DND-41 (cell line): ENCODE measurements around the gene UNC79.

ENCODE experiments used
- ATAC-seq: fragments of 200-7000 bp; cut with Tn5 transposase; 3 replicates; pipeline ENCODE4 v1.9.1; 2021; ENCODE audit warnings: low read depth; ENCODE audit not compliant: insufficient read depth
- DNase-seq: peaks from one replicate; pipeline ENCODE4 v3.0.0-alpha.2; 2020
- H2AFZ ChIP-seq: 2 replicates; pipeline ENCODE4 v1.6.0; 2012; ENCODE audit warnings: low read depth, low read length
- H3K27ac ChIP-seq: 2 replicates; pipeline ENCODE4 v1.5.1; 2012; ENCODE audit warnings: low read length, inconsistent platforms
- H3K27me3 ChIP-seq: fragments of 200-600 bp; sonication (generic); 2 replicates; pipeline ENCODE4 v1.6.0; 2012; ENCODE audit warnings: low read length, mild to moderate bottlenecking, inconsistent platforms; ENCODE audit not compliant: insufficient read depth, poor library complexity
- H3K36me3 ChIP-seq: 2 replicates; pipeline ENCODE4 v1.5.1; 2012; ENCODE audit warnings: low read length, inconsistent platforms; ENCODE audit not compliant: insufficient read depth
- H3K4me1 ChIP-seq: 2 replicates; pipeline ENCODE4 v1.5.1; 2012; ENCODE audit warnings: mild to moderate bottlenecking, low read length; ENCODE audit not compliant: insufficient read depth
- H3K4me2 ChIP-seq: 2 replicates; pipeline ENCODE4 v1.6.0; 2012; ENCODE audit warnings: mild to moderate bottlenecking, moderate library complexity, low read length, inconsistent platforms; ENCODE audit not compliant: insufficient read depth
- H3K4me3 ChIP-seq, 2 experiments: fragments of 200-600 bp in 1 of 2; shearing (Covaris generic) in 1 of 2; 2 replicates each; pipeline ENCODE4 v1.5.1; 2012 to 2016; ENCODE audit warnings: inconsistent platforms in 2 of 2, low read length in 2 of 2, mild to moderate bottlenecking in 2 of 2, low read depth in 1 of 2, moderate library complexity in 1 of 2
- H3K79me2 ChIP-seq: 2 replicates; pipeline ENCODE4 v1.6.0; 2012; ENCODE audit warnings: low read length, inconsistent platforms; ENCODE audit not compliant: insufficient read depth
- H3K9ac ChIP-seq: 2 replicates; pipeline ENCODE4 v1.6.0; 2012; ENCODE audit warnings: low read depth, mild to moderate bottlenecking, inconsistent platforms, low read length, moderate library complexity
- H3K9me3 ChIP-seq: 2 replicates; pipeline ENCODE4 v1.5.1; 2012; ENCODE audit warnings: low read length, moderate library complexity, mild to moderate bottlenecking, inconsistent platforms; ENCODE audit not compliant: insufficient read depth, severe bottlenecking
- H4K20me1 ChIP-seq: 2 replicates; pipeline ENCODE4 v1.6.0; 2012; ENCODE audit warnings: low read length; ENCODE audit not compliant: insufficient read depth
- EZH2 ChIP-seq: IDR thresholded peaks from 3 replicates; pipeline ENCODE4 v1.6.1; 2012; ENCODE audit warnings: borderline replicate concordance, low read depth, mild to moderate bottlenecking, moderate library complexity, low read length, inconsistent platforms; ENCODE audit not compliant: severe bottlenecking
- TF ChIP-seq, protein P1 (sequence below): IDR thresholded peaks from 2 replicates; pipeline ENCODE4 v1.5.1; 2012; ENCODE audit warnings: borderline replicate concordance, low read length, moderate library complexity, mild to moderate bottlenecking; ENCODE audit not compliant: poor library complexity, severe bottlenecking; ENCODE audit errors: extremely low read depth

The UNC79 gene

DNA sequence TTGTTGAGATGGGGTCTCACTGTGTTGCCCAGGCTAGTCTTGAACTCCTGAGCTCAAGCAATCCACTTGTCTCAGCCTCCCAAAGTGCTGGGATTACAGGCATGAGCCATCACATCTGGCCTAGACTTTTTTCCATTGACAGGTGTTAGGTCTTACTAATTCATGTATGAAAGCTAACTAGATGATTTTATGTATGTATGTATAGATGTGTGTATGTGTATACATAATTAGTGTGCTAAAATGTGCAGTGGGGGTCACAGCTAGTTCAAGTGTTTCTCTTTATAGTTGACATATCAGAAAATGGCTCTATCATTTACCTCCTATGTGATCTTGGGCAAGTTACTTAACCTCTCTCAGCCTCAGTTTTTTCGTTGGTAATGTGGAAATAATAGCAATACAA is 23.5 kb downstream of the UNC79 start:
- H3K9ac ChIP-seq = no peak overlapping the region
- no peaks in the 10 kb centered on the region for H4K20me1 ChIP-seq
- ATAC-seq (no peak), DNase-seq (no peak)
- no peak overlapping the region for H2AFZ ChIP-seq
- TF ChIP-seq, protein P1, sequence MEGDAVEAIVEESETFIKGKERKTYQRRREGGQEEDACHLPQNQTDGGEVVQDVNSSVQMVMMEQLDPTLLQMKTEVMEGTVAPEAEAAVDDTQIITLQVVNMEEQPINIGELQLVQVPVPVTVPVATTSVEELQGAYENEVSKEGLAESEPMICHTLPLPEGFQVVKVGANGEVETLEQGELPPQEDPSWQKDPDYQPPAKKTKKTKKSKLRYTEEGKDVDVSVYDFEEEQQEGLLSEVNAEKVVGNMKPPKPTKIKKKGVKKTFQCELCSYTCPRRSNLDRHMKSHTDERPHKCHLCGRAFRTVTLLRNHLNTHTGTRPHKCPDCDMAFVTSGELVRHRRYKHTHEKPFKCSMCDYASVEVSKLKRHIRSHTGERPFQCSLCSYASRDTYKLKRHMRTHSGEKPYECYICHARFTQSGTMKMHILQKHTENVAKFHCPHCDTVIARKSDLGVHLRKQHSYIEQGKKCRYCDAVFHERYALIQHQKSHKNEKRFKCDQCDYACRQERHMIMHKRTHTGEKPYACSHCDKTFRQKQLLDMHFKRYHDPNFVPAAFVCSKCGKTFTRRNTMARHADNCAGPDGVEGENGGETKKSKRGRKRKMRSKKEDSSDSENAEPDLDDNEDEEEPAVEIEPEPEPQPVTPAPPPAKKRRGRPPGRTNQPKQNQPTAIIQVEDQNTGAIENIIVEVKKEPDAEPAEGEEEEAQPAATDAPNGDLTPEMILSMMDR = no peak
- no peak for TF ChIP-seq EZH2
- no peak overlapping the region for H3K27ac ChIP-seq
- no peaks in the 10 kb centered on the region for H3K36me3 ChIP-seq
- no peaks in the 10 kb centered on the region for H3K4me1 ChIP-seq
- H3K4me3 ChIP-seq = no peak overlapping the region
- H3K79me2 ChIP-seq = no peaks in the 10 kb centered on the region
- H3K4me2 ChIP-seq = no peak overlapping the region
- no peaks in the 10 kb centered on the region for H3K9me3 ChIP-seq
- H3K27me3 ChIP-seq = no peaks in the 10 kb centered on the region

DNA sequence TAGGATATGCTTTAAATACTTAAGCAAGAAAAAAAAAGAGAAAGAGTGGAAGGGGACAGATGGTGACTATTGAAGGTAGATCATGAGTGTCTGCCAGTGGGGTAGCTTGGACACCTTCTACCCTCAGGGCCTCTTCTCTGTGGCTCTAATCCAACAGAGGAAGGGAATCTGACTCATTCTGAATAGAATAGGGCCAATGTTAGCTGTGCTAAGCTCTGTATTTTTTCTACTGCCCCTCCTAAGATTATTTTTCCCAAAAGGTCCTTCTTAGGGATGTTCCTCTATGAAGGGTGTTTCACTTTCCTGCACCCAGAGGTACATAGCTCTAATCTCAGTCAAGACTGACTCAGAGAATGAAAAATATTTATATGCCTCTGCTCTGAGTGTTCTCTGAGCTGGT is 25.6 kb downstream of the UNC79 start:
- H4K20me1 ChIP-seq = no peaks in the 10 kb centered on the region
- no peaks in the 10 kb centered on the region for H3K4me1 ChIP-seq
- H3K36me3 ChIP-seq = no peaks in the 10 kb centered on the region
- H3K4me3 ChIP-seq = no peak overlapping the region
- TF ChIP-seq EZH2 = no peak
- TF ChIP-seq, protein P1 = no peak
- H2AFZ ChIP-seq = no peak overlapping the region
- H3K27me3 ChIP-seq = no peaks in the 10 kb centered on the region
- DNase-seq = no peak
- no peak overlapping the region for H3K27ac ChIP-seq
- H3K79me2 ChIP-seq = no peaks in the 10 kb centered on the region
- no peak for ATAC-seq
- no peaks in the 10 kb centered on the region for H3K9me3 ChIP-seq
- H3K9ac ChIP-seq = no peak overlapping the region
- H3K4me2 ChIP-seq = no peak overlapping the region

DNA sequence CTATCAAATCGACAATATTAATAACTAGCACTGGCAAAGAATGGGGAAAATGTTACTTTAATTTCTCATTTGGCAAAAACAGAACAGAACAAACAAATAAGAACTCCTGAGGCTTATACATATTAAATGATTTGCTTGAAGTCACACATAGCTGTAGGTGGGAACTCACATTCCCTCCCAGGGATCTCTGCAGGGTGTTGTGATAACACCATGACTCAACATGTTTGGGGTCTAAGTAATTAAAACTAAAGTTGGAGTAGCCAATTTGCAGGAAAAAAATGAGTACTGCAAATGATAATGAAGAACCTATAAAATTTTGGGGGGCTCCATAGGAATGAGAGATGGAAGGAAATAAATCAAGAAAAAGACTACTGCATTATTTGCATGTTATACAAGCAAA is 27.5 kb downstream of the UNC79 start:
- Histone ChIP-seq H2AFZ (no peak overlapping the region), H3K27me3 (no peaks in the 10 kb centered on the region), H3K36me3 (no peaks in the 10 kb centered on the region), H4K20me1 (no peaks in the 10 kb centered on the region), H3K4me1 (no peaks in the 10 kb centered on the region), H3K9ac (no peak overlapping the region), H3K4me2 (no peak overlapping the region), H3K79me2 (no peaks in the 10 kb centered on the region), H3K9me3 (no peaks in the 10 kb centered on the region), H3K4me3 (no peak overlapping the region), H3K27ac (no peak overlapping the region)
- DNase-seq = no peak
- ATAC-seq = no peak
- TF ChIP-seq, protein P1 = no peak
- no peak for TF ChIP-seq EZH2

DNA sequence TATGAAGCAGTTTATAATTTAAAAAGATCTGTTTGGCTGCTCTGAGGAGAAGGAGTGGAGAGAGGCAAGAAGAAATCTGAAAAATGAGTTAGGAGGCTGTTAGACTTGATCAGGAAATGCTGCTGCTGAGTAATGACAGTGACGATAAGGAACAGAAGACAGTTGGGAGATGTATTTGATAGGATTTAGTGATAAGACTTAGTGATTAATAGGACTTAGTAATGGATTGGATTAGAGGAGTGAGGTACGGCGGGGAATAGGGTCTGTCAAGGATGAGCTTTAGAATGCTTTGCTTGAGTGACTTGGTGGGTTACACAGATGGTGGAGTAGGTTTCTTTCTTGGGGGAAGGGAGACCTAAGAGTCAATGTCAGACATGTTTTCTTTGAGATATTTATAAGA is 31.7 kb downstream of the UNC79 start:
- Histone ChIP-seq H3K9ac (no peak overlapping the region), H2AFZ (no peak overlapping the region), H3K36me3 (no peaks in the 10 kb centered on the region), H3K4me1 (no peaks in the 10 kb centered on the region), H4K20me1 (no peaks in the 10 kb centered on the region), H3K4me3 (no peak overlapping the region), H3K4me2 (no peak overlapping the region), H3K79me2 (no peaks in the 10 kb centered on the region), H3K9me3 (no peaks in the 10 kb centered on the region), H3K27ac (no peak overlapping the region), H3K27me3 (no peaks in the 10 kb centered on the region)
- no peak for ATAC-seq
- TF ChIP-seq, protein P1 = no peak
- TF ChIP-seq EZH2 = no peak
- no peak for DNase-seq
